Smooth muscle cell of the brain vasculature (primary cell): ENCODE results near the gene AACS.

Experiments
- DNase-seq: peaks from one replicate; pipeline ENCODE4 v3.0.0-alpha.2; 2012; ENCODE audit warnings: low read depth, low spot score

Gene AACS

GRCh38 chr12:125185740-125186470 lies 120.7 kb downstream of the AACS start, which contains the start of gene TMEM132B:
TMEM132B (plus strand) TSS chr12:125186386.
- no peak for DNase-seq

DNA sequence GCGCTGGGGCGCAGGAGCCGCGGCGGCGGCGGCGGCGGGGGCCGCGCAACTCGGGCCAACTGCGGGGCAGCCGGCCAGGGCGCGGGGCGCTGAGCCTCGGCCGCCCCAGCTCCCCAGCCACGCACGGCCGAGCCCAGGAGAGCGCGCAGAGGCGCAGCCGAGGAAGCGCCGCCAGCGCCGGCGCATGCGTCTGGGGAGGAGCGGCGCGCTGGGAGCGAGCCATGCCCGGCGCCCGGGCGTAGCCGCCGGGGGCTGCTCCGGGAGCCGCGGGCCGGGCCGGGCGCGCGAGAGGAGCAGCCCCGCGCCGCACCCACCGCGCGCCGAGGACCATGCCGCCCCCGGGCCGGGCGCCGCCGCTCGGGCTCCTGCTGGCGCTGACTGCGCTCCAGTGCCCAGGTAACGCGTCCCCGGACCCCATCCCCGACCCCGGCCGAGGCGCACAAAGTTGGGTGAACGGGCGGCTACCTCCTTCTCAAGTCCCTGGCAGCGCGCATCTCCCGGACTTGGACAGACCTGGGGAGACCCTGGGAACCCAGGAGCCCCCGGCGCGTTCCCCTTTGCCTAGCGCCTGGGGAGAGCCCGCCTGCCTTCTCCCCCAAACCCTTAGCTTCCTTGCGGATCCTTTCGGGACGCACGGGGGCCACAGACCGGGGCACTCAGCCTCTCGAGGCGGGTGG lies 121.4 kb downstream of the AACS start:
- DNase-seq, result no peak

GRCh38 chr12:125187148-125187745 lies 122.0 kb downstream of the AACS start:
- DNase-seq, result no peak

DNA sequence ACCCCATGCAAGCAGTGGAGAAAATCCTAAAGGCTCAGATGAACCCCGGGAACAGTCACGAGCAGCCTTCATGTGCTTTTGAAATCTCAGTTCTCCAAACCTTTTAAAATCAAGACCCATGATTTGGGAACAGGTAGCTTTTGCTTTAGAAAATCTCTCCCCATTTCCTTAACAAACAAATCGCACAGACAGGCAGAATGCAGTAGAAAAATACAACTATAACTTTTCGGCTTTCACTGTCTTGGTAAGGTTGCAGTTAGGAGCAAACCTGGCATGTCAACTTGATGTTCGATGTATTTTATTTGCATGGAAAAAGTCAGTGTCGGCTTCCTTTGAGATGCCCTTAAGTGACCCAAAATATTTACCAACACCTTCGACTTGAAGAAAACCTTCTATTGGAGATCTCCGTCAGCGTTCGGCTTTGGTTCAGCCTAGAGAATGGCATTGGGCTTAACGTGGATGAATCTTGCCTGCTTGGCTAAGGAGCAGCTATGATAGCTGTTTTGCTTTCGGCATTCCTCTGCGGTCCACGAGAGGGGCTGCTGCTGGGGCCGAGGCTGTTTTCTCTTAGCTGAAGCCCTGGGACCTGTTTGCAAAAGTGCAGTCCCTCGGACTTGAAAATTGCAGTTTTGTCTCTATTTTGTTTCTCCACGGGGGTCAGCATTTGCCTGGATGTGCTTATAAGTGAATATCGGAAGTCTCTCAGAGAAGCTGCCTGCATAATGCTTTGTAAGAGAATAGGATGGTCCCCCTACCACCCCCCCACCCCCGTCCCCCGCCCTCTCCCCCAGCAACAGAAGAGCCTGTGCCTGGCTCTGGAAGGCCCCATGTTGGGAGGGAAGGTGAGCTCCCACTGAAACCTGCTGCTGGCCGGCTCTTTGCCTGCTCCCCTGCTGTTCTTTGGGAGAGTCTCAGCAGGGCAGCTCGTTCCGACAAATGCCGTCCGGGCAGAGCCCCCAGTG lies 122.8 kb downstream of the AACS start:
- no peak for DNase-seq

DNA sequence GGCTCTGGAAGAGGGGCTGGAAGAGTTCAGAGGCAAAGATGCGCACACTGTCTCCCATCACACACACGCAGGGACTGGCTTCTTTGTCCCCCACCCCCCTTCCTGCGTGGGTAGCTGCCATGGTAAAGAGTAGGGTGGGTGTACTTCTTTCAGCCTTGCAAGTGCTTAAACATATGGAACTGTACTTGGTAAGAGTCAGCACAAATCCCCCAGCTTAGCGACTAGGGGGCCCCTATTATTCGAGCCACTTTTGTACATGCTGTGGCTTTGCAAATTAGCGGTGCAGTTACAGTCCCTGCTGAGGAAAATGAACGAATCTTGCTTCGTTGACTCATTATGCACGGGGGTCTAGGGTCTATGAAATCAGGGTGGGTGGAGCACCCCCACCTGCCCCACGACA lies 123.8 kb downstream of the AACS start:
- DNase-seq, result no peak

GRCh38 chr12:125189502-125189901 lies 124.3 kb downstream of the AACS start:
- DNase-seq, result no peak

GRCh38 chr12:125191361-125192087 lies 126.3 kb downstream of the AACS start:
- DNase-seq, result no peak

GRCh38 chr12:125192690-125193221 lies 127.5 kb downstream of the AACS start:
- DNase-seq, result no peak
